Bone marrow (tissue), 2 donors: Measurements from ENCODE around the gene MAGEA12.
"Not testable (repeated sequence)": the region's sequence is repeated elsewhere in the genome, so short reads cannot be mapped to it uniquely, and the experiment has no call there.

Experiments used
- DNase-seq, 2 donors: peaks; one replicate each; lab custom pipeline; 2025; lab: John Stamatoyannopoulos, UW

Gene MAGEA12

DNA sequence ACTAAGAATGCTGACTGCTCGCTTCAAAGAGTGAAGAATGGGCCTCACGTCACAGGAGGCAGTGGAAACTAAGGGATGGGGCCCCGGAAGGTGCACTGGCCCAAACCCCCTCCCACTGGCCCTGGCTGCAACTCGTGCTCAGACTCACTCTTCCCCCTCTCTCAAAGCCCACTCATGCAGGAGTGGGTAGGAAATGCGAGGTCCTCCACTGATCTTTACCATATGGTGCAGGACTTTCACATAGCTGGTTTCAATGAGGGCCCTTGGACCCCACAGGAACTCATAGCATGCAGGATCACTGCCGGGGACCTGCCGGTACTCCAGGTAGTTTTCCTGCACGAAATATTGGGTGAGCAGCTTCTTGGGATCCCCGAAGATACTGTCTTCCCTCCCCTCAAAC, 33.0 kb downstream of the MAGEA12 start:
- not testable (repeated sequence) for DNase-seq

- DNase-seq = not testable (repeated sequence)
Measured at GRCh38 chrX:152769549-152770289, 36.2 kb downstream of the MAGEA12 start, which contains the start of gene MAGEA6. MAGEA6 (minus strand) TSS chrX:152769689; CDS start chrX:152767650, 2,039 bp downstream.

GRCh38 chrX:152787062-152787461, 53.5 kb downstream of the MAGEA12 start:
- DNase-seq = not testable (repeated sequence)
